GM10266 (cell line): Measurements from ENCODE around the gene TTC27.

Experiments
- DNase-seq: peaks from one replicate; pipeline ENCODE4 v3.0.0; 2012; ENCODE audit errors: extremely low spot score
- TF ChIP-seq, protein P1 (sequence below): IDR thresholded peaks from 2 replicates; pipeline ENCODE4 v1.5.1; 2012; ENCODE audit warnings: mild to moderate bottlenecking, low read depth; ENCODE audit not compliant: control insufficient read depth, insufficient read depth; ENCODE audit errors: missing control alignments

TTC27 gene

DNA sequence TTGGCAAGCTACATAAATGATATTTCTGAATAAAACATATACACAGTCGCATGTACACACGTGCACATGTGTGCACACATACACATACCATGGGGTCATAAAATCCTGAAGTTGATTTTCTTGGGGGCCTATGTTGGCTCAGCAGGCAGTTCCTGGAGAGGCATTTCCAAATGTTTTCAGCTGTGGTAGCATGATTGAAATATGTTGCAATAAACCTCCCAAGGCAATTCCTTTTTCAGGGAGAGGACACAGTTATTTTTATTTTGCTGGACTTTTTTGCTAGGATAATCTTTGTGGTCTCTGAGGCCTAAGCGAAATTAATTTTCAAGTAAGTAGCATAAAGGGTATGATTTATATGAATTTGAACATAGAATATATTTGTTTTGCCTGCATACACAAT, 192.2 kb downstream of the TTC27 start:
- DNase-seq, result no peak
- TF ChIP-seq, protein P1, sequence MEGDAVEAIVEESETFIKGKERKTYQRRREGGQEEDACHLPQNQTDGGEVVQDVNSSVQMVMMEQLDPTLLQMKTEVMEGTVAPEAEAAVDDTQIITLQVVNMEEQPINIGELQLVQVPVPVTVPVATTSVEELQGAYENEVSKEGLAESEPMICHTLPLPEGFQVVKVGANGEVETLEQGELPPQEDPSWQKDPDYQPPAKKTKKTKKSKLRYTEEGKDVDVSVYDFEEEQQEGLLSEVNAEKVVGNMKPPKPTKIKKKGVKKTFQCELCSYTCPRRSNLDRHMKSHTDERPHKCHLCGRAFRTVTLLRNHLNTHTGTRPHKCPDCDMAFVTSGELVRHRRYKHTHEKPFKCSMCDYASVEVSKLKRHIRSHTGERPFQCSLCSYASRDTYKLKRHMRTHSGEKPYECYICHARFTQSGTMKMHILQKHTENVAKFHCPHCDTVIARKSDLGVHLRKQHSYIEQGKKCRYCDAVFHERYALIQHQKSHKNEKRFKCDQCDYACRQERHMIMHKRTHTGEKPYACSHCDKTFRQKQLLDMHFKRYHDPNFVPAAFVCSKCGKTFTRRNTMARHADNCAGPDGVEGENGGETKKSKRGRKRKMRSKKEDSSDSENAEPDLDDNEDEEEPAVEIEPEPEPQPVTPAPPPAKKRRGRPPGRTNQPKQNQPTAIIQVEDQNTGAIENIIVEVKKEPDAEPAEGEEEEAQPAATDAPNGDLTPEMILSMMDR, result no peak

DNA sequence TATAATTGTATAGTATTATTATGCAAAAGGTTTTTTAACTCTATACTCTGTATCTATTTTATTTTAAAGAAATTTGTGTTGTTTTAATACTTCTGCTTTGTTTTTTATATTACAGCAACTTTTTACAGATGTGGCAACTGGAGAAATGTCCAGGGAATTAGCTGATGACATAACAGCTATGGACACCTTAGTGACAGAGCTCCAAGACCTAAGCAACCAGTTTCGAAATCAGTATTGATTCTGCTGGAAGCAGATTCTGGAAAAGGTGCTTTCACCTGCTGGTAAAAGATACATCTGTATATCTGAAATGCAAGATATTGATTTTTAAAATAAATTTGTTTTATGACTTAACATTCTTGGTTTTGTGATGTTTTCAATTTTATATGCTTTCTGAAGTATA, 192.9 kb downstream of the TTC27 start:
- no peak for DNase-seq
- TF ChIP-seq, protein P1, result no peak

DNA sequence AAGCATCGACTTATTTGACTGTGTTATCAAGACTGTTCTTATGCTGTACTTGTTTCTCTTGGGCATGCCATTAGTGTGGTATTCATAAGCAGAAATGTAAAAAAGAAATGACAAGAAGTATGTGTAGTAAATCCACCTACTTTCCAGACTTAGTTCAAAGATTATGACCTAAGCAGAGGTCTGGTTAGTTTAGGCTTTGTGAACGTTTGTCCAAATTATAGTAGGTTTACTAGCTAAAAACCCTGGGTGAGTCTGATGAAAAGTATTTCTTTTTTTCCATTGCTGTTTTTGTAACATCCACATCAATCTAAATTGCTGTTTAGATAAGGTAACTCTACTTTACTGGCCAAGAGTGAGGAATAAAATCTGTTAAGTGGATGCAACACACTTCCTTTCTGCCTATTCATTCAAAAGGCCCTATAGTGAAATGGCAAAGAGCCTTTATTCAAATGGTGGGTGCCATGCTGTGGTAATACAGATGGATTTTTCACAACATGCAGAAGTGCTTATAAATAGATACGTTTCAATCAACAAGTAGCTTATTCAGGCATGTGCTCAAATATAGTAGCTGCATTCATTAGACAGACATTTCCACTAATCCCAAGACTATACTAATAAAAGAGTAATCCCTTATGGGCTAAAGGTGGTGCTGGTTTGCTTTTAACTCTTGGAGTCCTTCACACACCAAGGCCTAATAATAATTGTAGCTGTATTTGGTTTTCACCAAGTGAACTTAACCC, 196.4 kb downstream of the TTC27 start:
- DNase-seq, result no peak
- TF ChIP-seq, protein P1, result no peak

DNA sequence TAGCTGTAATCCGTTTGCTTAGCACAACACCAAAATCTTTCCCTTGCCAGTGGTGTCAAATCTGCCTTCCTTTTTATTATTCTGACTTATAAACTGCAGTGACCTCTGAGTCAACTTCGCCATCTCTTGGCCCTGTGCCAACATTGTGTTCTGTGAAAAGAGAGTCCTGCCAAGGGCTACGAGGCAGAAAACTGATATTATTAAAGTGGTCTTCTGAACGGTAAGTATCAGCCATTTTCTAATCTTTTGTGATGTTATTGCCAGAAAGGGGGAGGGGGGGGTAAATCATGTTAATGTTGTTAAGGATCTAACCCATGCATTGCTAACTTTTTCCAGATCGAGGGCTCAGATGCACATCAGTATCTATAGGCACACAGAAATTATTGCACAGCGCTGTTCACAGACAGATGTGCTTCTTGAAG, 197.5 kb downstream of the TTC27 start:
- DNase-seq, result no peak
- TF ChIP-seq, protein P1, result no peak

DNA sequence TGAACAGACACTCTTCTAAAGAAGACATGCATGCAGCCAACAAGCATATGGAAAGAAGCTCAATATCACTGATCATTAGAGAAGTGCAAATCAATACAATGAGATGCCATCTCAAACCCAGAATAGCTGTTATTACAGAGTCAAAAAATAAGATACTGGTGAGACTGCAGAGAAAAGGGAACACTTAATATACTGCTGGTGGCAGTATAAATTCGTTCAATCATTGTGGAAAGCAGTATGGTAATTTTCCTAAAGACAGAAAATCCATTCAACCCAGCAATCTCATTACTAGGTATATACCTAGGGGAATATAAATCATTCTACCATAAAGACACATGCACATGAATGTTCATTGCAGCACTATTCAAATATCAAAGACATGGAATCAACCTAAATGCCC, 202.3 kb downstream of the TTC27 start:
- TF ChIP-seq, protein P1, result no peak
- no peak for DNase-seq

DNA sequence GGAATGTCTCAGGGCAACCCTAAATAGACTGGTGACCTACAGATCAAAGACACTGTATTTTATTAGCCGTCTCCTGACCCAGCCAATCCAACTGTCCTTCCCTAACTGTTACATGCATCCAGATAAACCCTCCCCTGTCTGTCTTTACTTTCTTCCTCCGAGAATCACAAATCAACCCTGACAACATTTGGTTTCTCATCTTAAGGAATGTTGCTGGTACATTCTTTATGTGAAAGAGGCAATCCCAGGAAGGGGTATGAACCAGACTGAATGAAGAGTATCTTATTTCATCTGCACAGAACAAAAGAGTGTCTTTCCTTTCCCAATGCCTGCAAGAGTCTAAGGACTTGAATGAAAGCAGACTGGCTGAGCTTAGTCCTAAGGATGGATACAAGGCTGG, 205.0 kb downstream of the TTC27 start:
- TF ChIP-seq, protein P1, result no peak
- DNase-seq, result no peak

DNA sequence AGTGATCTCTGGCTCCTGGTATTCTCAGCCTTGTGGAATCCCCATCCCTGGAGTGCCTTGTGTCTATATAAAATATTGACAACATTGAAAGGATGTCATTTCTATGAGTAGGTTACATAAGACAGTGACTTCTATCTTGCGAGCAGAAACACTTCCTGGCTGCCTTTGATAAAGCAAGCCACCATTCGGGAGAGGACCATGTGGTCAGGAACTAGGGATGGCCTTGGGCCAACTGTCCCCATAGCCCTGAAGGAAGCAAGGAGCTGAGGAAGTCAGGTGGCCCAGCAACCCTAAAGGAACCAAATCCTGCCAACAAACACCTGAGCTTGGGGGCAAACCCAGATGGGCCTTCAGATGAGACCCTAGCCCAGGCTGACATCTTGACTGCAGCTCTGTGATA, 205.9 kb downstream of the TTC27 start:
- no peak for DNase-seq
- TF ChIP-seq, protein P1, result no peak
